Measurements from ENCODE around the gene NR2F6. TPM values are rescaled to one million over a fixed set of nuclear protein-coding genes. Genes with fewer than 3 reads are reported as not detected.

NR2F6 gene
- total RNA-seq, result 20.1 and 36.8 TPM in 2 replicates

GRCh38 chr19:17245535-17245984 is at the start of gene NR2F6:
Gene NR2F6, minus strand, starts transcription at chr19:17245919. Its CDS starts 699 bp downstream, at chr19:17245220.

GRCh38 chr19:17281391-17282304 is 35.9 kb upstream of the NR2F6 start, which contains the start of gene ANKLE1:
Gene ANKLE1, plus strand, starts transcription at chr19:17281901. Its CDS starts 20 bp downstream, at chr19:17281921.

GRCh38 chr19:17266975-17267788 is 21.5 kb upstream of the NR2F6 start, which contains the start of gene BABAM1:
Gene BABAM1, plus strand, starts transcription at chr19:17267443. Its CDS starts 1,364 bp downstream, at chr19:17268807.

GRCh38 chr19:17264641-17264979 is 18.9 kb upstream of the NR2F6 start, which contains the start of gene USHBP1:
Gene USHBP1, minus strand, starts transcription at chr19:17264745. Its CDS starts 446 bp downstream, at chr19:17264299.

GRCh38 chr19:17226002-17226933 is 19.5 kb downstream of the NR2F6 start, which contains the start of gene OCEL1:
Gene OCEL1, plus strand, starts transcription at chr19:17226226. Its CDS starts 22 bp downstream, at chr19:17226248.

GRCh38 chr19:17215127-17215971 is 30.4 kb downstream of the NR2F6 start, which contains the start of gene USE1:
Gene USE1, plus strand, starts transcription at chr19:17215357. Its CDS starts 49 bp downstream, at chr19:17215406.

Other genes with a start within 250 kb of the NR2F6 start
- gene CPAMD8, start 219.1 kb downstream of the NR2F6 start, total RNA-seq, result 0.22 and 0.66 TPM in 2 replicates
- gene HAUS8, start 170.5 kb downstream of the NR2F6 start, total RNA-seq, result 8.3 and 8.8 TPM in 2 replicates
- 88.3 and 94.1 TPM in 2 replicates for gene MYO9B, start 170.1 kb downstream of the NR2F6 start, total RNA-seq
- 10.5 and 18.6 TPM in 2 replicates for gene USE1, start 30.6 kb downstream of the NR2F6 start, total RNA-seq
- gene OCEL1, start 19.7 kb downstream of the NR2F6 start, total RNA-seq, result 5.5 and 5.9 TPM in 2 replicates
- 7.0 and 15.1 TPM in 2 replicates for gene USHBP1, start 18.8 kb upstream of the NR2F6 start, total RNA-seq
- gene BABAM1, start 21.5 kb upstream of the NR2F6 start, total RNA-seq, result 89.1 and 89.2 TPM in 2 replicates
- gene ANKLE1, start 36.0 kb upstream of the NR2F6 start, total RNA-seq, result 1.5 and 1.6 TPM in 2 replicates
- gene ABHD8, start 57.5 kb upstream of the NR2F6 start, total RNA-seq, result 6.3 and 9.0 TPM in 2 replicates
- gene MRPL34, start 60.0 kb upstream of the NR2F6 start, total RNA-seq, result 40.0 and 48.0 TPM in 2 replicates
- gene DDA1, start 63.6 kb upstream of the NR2F6 start, total RNA-seq, result 26.6 and 27.0 TPM in 2 replicates
- gene ANO8, start 88.9 kb upstream of the NR2F6 start, total RNA-seq, result 3.2 and 4.3 TPM in 2 replicates
- 13.0 and 20.0 TPM in 2 replicates for gene GTPBP3, start 91.6 kb upstream of the NR2F6 start, total RNA-seq
- gene PLVAP, start 131.4 kb upstream of the NR2F6 start, total RNA-seq, result 2.5 and 3.6 TPM in 2 replicates
- gene CCDC194, start 148.3 kb upstream of the NR2F6 start, total RNA-seq, result 0.13 and 0.50 TPM in 2 replicates
- 35.6 and 46.1 TPM in 2 replicates for gene BST2, start 159.7 kb upstream of the NR2F6 start, total RNA-seq
- gene MVB12A, start 174.1 kb upstream of the NR2F6 start, total RNA-seq, result 29.5 and 40.0 TPM in 2 replicates
- not detected in 2 replicates for gene TMEM221, start 202.7 kb upstream of the NR2F6 start, total RNA-seq
- not detected in 2 replicates for gene NXNL1, start 215.0 kb upstream of the NR2F6 start, total RNA-seq
- gene SLC27A1, start 224.6 kb upstream of the NR2F6 start, total RNA-seq, result 9.3 TPM in 2 replicates

Data from thoracic aorta endothelial cell (primary cell).